K562 treated with DMSO at 1 percent for 12 hours (cell line): ENCODE measurements around the gene PLRG1. TPM values are rescaled to one million over a fixed set of nuclear protein-coding genes. Genes with fewer than 3 reads are reported as not detected.

Experiments used
- total RNA-seq: library from RNA; unstranded; fragments of 300-600 nt; gene quantifications from 2 replicates; pipeline ENCODE4 v1.2.3, GENCODE V29; 2022; ENCODE audit not compliant: insufficient read depth

Gene PLRG1
- 27.8 and 72.3 TPM in 2 replicates for total RNA-seq

GRCh38 chr4:154549894-154550790 is at the start of gene PLRG1:
Gene PLRG1 (minus strand): TSS chr4:154550400. CDS start chr4:154550308, 92 bp downstream.

DNA sequence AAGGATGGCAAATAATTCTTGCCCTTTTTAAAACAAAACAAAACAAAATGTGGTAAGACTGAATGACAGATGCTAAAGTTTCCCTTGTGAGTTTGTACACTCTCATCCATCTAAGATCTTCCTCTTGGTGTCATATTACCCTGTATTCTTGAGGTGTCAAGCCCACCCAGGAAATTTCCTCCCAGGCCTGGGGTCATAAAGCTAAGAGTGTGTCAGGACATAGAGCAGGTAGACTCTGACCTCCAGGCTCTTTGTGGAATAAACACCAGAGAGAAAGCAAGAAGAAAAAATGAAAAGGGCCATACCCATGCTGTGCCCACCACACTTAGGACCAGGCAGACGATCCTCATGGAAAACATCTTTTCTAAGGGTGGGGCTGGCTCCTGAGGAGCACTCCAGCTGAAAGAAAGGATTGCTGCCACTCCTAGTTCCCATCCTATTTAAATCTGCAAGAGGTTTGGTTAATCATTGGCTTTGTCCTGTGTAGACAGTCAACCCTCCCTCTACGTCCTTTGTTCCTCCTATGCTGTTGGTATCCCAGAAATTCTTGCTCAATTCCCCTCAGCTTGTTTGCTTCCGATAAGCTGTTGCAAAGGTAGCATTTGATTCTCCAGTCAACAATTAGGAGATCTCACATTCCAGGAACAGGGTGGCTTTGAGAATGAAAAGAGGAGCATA is 40.3 kb upstream of the PLRG1 start, which contains the start of gene FGA:
TSS of gene FGA (minus strand) at position 414 of the 678 bp plus-strand sequence. CDS start at position 359, 55 bp downstream.

GRCh38 chr4:154562697-154563254 is 12.6 kb upstream of the PLRG1 start, which contains the start of gene FGB:
Gene FGB (plus strand): TSS chr4:154563011. CDS start chr4:154563019, 8 bp downstream.

DNA sequence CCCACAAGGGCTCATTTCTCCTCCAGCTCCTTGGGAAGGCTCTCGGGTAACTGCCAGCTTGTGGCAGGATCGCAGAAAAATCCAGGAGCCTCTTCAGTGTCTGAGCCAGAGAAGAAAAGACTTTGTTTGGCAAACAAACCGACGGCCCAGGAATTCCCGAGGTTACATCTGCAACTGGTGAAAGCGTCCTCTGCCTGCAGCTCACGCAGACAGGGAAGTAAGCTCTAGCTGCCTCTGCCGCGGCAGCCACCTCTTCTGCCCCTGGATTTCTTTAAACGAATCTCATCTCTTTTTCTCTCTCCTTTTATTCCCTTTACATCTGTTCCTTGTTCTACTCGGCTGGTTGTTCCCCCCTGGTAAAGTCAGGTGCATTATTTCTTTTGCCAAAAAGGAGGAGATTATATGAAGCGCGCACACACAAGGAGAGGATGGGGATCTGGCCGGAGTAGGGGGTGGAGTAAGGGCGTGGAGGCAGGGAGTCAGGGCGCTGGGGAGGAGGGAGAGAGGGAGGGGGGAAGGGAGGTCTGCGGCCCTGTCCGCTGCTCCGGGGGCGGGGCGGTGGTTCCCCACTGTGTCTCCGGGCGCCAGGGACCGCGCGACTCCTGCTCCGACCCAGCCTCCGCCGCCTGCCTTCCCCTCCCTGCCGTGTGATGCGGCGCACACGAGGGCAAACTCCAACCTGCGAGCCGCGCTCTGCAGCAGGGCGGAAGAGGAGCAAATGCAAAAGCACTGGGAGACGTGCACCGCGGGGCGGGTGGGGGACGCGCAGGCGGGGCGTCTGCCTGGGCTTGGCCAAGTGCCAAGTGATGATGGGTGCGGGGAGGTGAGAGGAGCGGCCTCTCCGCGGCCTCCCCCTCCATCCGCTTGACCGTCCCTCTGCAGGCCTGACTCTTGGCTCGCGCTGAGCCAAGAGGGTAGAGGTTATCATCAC is 58.6 kb downstream of the PLRG1 start, which contains the start of gene DCHS2:
TSS of gene DCHS2 (minus strand) at position 459 of the 931 bp plus-strand sequence. CDS start at position 15, 444 bp downstream.

Other genes with a start within 250 kb of the PLRG1 start
- gene DCHS2, start 58.6 kb downstream of the PLRG1 start, total RNA-seq, result 0.60 and 4.6 TPM in 2 replicates
- not detected in 2 replicates for gene FGB, start 12.6 kb upstream of the PLRG1 start, total RNA-seq
- 0.44 TPM in 1 of 2 replicates, not detected in the other for gene FGA, start 40.3 kb upstream of the PLRG1 start, total RNA-seq
- not detected in 2 replicates for gene FGG, start 62.3 kb upstream of the PLRG1 start, total RNA-seq
- not detected in 2 replicates for gene LRAT, start 193.6 kb upstream of the PLRG1 start, total RNA-seq
- not detected in 2 replicates for gene RBM46, start 230.9 kb upstream of the PLRG1 start, total RNA-seq